Keratinocyte (primary cell): ENCODE results near the gene FBXL14. TPM values are rescaled to one million over a fixed set of nuclear protein-coding genes. Genes with fewer than 3 reads are reported as not detected.
A peak's percentile ranks its signal among the peaks of the same experiment; 100 is the strongest.

ENCODE experiments used
- DNase-seq: peaks from one replicate; pipeline ENCODE4 v3.0.0-alpha.2; 2011; ENCODE audit warnings: low read depth, missing footprints, low spot score
- FAIRE-seq: peaks from 2 replicates; lab custom pipeline; 2011; peaks lifted over from hg19 to GRCh38; lab: Jason Lieb, UNC
- H2AFZ ChIP-seq: 2 replicates; pipeline ENCODE4 v1.6.0; 2012; ENCODE audit warnings: low read length, control low read depth, inconsistent platforms; ENCODE audit not compliant: control insufficient read depth
- H3K27ac ChIP-seq: 2 replicates; pipeline ENCODE4 v1.5.1; 2011; ENCODE audit warnings: low read length; ENCODE audit not compliant: control insufficient read depth, insufficient read depth
- H3K27me3 ChIP-seq: 3 replicates; pipeline ENCODE4 v1.6.0; 2011; ENCODE audit warnings: low read length; ENCODE audit not compliant: control insufficient read depth, insufficient read depth; ENCODE audit errors: extremely low read depth
- H3K36me3 ChIP-seq, 2 experiments: 2 replicates in 1 of 2; 3 replicates in 1 of 2; pipeline ENCODE4 v1.5.1; 2011; ENCODE audit warnings: low read length in 2 of 2, mild to moderate bottlenecking in 1 of 2; ENCODE audit not compliant: control insufficient read depth in 2 of 2, insufficient read depth in 2 of 2; ENCODE audit errors: extremely low read depth in 1 of 2
- H3K4me1 ChIP-seq: 3 replicates; pipeline ENCODE4 v1.5.1; 2011; ENCODE audit warnings: low read length; ENCODE audit not compliant: control insufficient read depth, insufficient read depth; ENCODE audit errors: extremely low read depth
- H3K4me2 ChIP-seq: 3 replicates; pipeline ENCODE4 v1.6.0; 2011; ENCODE audit warnings: low read depth, low read length; ENCODE audit not compliant: control insufficient read depth, insufficient read depth; ENCODE audit errors: extremely low read depth
- H3K4me3 ChIP-seq, 3 experiments: fragments of 200-600 bp in 1 of 3; sonication (generic) in 1 of 3; 2 replicates in 2 of 3; 3 replicates in 1 of 3; pipeline ENCODE4 v1.5.1; 2011 to 2016; ENCODE audit warnings: low read length in 3 of 3, mild to moderate bottlenecking in 3 of 3, control low read depth in 2 of 3, inconsistent platforms in 1 of 3, low read depth in 1 of 3, mixed read lengths in 1 of 3, mixed run types in 1 of 3, moderate library complexity in 1 of 3; ENCODE audit not compliant: control insufficient read depth in 2 of 3, insufficient read depth in 2 of 3; ENCODE audit errors: extremely low read depth in 1 of 3
- H3K79me2 ChIP-seq: 2 replicates; pipeline ENCODE4 v1.6.0; 2012; ENCODE audit warnings: low read length; ENCODE audit not compliant: control insufficient read depth, insufficient read depth
- H3K9ac ChIP-seq: 3 replicates; pipeline ENCODE4 v1.6.0; 2011; ENCODE audit warnings: low read length; ENCODE audit not compliant: control insufficient read depth, insufficient read depth; ENCODE audit errors: extremely low read depth
- H3K9me1 ChIP-seq: 3 replicates; pipeline ENCODE4 v1.6.0; 2011; ENCODE audit warnings: low read length; ENCODE audit not compliant: control insufficient read depth, insufficient read depth; ENCODE audit errors: extremely low read depth
- H3K9me3 ChIP-seq: 2 replicates; pipeline ENCODE4 v1.5.1; 2012; ENCODE audit warnings: low read depth, low read length; ENCODE audit not compliant: control insufficient read depth
- H4K20me1 ChIP-seq: 3 replicates; pipeline ENCODE4 v1.6.0; 2011; ENCODE audit warnings: low read length; ENCODE audit not compliant: control insufficient read depth, insufficient read depth; ENCODE audit errors: extremely low read depth
- EZH2 ChIP-seq: IDR thresholded peaks from one replicate; pipeline ENCODE4 v1.6.1; 2012; ENCODE audit warnings: inconsistent platforms, mild to moderate bottlenecking, low read length, moderate library complexity
- dilution Hi-C: fragments of 300-500 bp; cut with MboI; formaldehyde crosslinking; loops from one replicate; pipeline ENCODE4 v1.7.0; 2020; ENCODE audit warnings: low sequenced_read_pairs; ENCODE audit not compliant: extremely low pct_ligation_motif_present
- polyA plus RNA-seq, 5 experiments: library from polyadenylated mRNA; depleted of rRNA in 3 of 5; stranded (reverse) in 3 of 5; stranded (forward) in 1 of 5; unstranded in 1 of 5; fragments of >200 nt; gene quantifications; 1 replicate in 1 of 5; 2 replicates in 3 of 5; 3 replicates in 1 of 5; pipeline versions ENCODE4 v1.2.1 to v1.2.3, GENCODE V29; 2011 to 2012; ENCODE audit warnings: missing spikeins in 2 of 5, low read depth in 1 of 5, low replicate concordance in 1 of 5
- TF ChIP-seq, protein P1 (sequence below), 3 experiments: IDR thresholded peaks in 1 of 3; conservative IDR thresholded peaks in 1 of 3; optimal IDR thresholded peaks in 1 of 3; 2 replicates in 2 of 3; 3 replicates in 1 of 3; pipeline versions ENCODE3 to v1.5.1; 2011; ENCODE audit warnings: low read length in 3 of 3, mild to moderate bottlenecking in 3 of 3, moderate library complexity in 2 of 3, control low read depth in 1 of 3, inconsistent platforms in 1 of 3; ENCODE audit not compliant: insufficient read depth in 2 of 3; ENCODE audit errors: extremely low read depth in 1 of 3

The FBXL14 gene
- polyA plus RNA-seq, 1 donor (not counting 4 experiments of a cell fraction or from before 2014, with no cell fraction given): 1.8 TPM

DNA sequence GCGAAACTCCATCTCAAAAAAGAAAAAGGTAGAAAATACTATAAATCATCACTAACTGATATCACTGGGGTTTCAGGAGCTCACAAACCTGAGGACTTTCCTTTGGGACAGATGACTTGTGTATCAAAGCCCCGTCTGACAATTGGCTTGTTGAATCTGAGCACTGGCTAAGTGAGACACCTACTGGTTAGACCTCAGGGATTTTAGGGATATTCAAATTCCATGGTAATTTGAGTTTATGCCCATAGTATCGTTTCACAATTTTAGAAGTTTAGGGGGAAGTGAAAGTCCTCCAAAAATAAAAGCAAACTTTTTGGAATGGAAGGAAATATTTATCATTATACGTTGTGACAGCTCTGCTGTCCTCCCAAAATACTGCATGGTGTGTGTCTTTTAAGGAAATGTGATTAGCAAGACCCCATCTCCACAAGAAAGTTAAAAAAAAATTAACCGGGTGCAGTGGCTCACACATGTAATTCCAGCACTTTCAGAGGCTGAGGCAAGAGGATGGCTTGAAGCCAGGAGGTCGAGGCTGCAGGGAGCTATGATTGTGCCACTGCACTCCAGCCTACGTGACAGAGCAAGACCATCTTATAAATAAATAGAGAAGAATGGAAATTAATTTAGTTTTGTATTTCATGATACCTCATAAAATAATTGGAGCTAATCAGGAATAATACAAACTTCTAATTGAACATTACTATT lies 49.2 kb downstream of the FBXL14 start:
- Histone ChIP-seq H3K36me3 (no peaks in the 10 kb centered on the region), H2AFZ (no peak overlapping the region), H4K20me1 (peaks cover 4% of the 10 kb centered on the region), H3K9me1 (no peaks in the 10 kb centered on the region), H3K4me2 (no peak overlapping the region), H3K4me3 (no peak overlapping the region), H3K27me3 (no peaks in the 10 kb centered on the region), H3K9me3 (no peaks in the 10 kb centered on the region), H3K4me1 (peaks cover 19% of the 10 kb centered on the region), H3K27ac (no peak overlapping the region), H3K9ac (no peak overlapping the region), H3K79me2 (peaks cover 73% of the 10 kb centered on the region)
- TF ChIP-seq EZH2: no peak
- TF ChIP-seq, protein P1, sequence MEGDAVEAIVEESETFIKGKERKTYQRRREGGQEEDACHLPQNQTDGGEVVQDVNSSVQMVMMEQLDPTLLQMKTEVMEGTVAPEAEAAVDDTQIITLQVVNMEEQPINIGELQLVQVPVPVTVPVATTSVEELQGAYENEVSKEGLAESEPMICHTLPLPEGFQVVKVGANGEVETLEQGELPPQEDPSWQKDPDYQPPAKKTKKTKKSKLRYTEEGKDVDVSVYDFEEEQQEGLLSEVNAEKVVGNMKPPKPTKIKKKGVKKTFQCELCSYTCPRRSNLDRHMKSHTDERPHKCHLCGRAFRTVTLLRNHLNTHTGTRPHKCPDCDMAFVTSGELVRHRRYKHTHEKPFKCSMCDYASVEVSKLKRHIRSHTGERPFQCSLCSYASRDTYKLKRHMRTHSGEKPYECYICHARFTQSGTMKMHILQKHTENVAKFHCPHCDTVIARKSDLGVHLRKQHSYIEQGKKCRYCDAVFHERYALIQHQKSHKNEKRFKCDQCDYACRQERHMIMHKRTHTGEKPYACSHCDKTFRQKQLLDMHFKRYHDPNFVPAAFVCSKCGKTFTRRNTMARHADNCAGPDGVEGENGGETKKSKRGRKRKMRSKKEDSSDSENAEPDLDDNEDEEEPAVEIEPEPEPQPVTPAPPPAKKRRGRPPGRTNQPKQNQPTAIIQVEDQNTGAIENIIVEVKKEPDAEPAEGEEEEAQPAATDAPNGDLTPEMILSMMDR (optimal IDR thresholded peaks at IDR 0.05 in 1 of 3, IDR thresholded peaks at IDR 0.05 in 1 of 3, conservative IDR thresholded peaks at IDR 0.05 in 1 of 3; ENCODE audit: extremely low read depth in 1 of 3, insufficient read depth in 2 of 3, low read length in 3 of 3): peak; percentile 9 to 29 (median 11)
- FAIRE-seq (no peak), DNase-seq (no peak)
- dilution Hi-C loops: no loop called here

DNA sequence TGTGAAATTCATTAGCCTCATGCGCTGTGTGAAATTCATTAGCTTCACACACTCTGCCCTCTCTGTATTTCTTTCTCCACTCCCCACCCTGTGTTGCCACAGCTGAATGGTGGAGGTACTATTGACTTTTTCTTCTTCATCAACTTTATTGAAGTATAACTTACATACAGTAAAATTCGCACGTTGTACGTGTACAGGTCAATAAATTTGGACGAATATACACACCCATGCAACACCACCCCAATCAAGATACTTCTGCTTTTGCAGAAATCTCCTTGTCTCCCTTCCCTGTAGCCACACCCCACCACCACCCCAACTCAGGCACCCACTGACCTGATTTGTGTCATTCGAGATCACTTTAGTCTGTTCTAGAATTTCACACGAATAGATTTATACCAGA lies 51.8 kb downstream of the FBXL14 start:
- H3K9me1 ChIP-seq: no peaks in the 10 kb centered on the region
- no peaks in the 10 kb centered on the region for H3K36me3 ChIP-seq
- dilution Hi-C loops: no loop called here
- no peaks in the 10 kb centered on the region for H3K9me3 ChIP-seq
- H3K4me1 ChIP-seq: peaks cover 19% of the 10 kb centered on the region
- no peak overlapping the region for H3K27ac ChIP-seq
- FAIRE-seq: no peak
- no peak overlapping the region for H2AFZ ChIP-seq
- DNase-seq: no peak
- TF ChIP-seq, protein P1 (optimal IDR thresholded peaks at IDR 0.05 in 1 of 3, IDR thresholded peaks at IDR 0.05 in 1 of 3, conservative IDR thresholded peaks at IDR 0.05 in 1 of 3; ENCODE audit: extremely low read depth in 1 of 3, insufficient read depth in 2 of 3, low read length in 3 of 3): no peak
- no peak for TF ChIP-seq EZH2
- H3K4me2 ChIP-seq: no peak overlapping the region
- no peak overlapping the region for H3K4me3 ChIP-seq
- peaks cover 6% of the 10 kb centered on the region for H4K20me1 ChIP-seq
- no peaks in the 10 kb centered on the region for H3K27me3 ChIP-seq
- H3K79me2 ChIP-seq: peaks cover 75% of the 10 kb centered on the region
- no peak overlapping the region for H3K9ac ChIP-seq
